ENCODE measurements around the gene SHQ1. TPM values are rescaled to one million over a fixed set of nuclear protein-coding genes. Genes with fewer than 3 reads are reported as not detected.

The SHQ1 gene
- polyA plus RNA-seq, 1 experiment = 16.6 TPM

DNA sequence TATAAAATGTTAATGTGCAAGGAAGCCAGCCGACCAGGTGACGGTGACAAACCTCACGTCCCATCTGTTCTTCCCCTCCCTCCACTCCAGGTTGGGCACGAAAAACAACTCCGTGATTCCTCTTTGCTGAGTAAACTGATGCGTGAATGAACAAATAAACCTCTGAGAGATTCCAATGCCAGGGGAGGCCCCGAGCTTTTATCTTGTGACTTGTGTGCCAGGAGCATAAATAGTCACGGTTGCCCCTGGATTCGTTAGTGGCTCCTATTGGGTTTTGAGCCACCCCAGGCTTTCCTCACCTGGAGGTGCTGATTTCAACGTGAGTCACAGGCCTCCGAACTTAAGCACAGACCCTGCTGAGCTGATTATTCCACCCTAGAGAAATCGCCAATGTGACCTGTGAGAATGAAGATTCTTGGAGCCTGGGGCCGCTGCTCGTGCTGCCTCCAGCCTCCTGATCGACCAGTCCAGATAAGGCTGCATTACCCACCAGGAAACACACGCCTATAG is 119.2 kb downstream of the SHQ1 start:
- no peaks in the 10 kb centered on the region for H3K27me3 ChIP-seq (ENCODE audit: control insufficient read depth, insufficient read depth, low read length)
- no peak for DNase-seq (ENCODE audit: low read depth, low spot score)
- CTCF ChIA-PET = no interaction called here
- peaks cover 3% of the 10 kb centered on the region; the same call in 1 of the 2 replicates for H3K9me3 ChIP-seq (ENCODE audit: control insufficient read depth, insufficient read depth, low read length)
- POLR2A ChIA-PET = no interaction called here
- H3K27ac ChIP-seq (ENCODE audit: low read depth, low read length) = no peak overlapping the region
- TF ChIP-seq, protein P1, sequence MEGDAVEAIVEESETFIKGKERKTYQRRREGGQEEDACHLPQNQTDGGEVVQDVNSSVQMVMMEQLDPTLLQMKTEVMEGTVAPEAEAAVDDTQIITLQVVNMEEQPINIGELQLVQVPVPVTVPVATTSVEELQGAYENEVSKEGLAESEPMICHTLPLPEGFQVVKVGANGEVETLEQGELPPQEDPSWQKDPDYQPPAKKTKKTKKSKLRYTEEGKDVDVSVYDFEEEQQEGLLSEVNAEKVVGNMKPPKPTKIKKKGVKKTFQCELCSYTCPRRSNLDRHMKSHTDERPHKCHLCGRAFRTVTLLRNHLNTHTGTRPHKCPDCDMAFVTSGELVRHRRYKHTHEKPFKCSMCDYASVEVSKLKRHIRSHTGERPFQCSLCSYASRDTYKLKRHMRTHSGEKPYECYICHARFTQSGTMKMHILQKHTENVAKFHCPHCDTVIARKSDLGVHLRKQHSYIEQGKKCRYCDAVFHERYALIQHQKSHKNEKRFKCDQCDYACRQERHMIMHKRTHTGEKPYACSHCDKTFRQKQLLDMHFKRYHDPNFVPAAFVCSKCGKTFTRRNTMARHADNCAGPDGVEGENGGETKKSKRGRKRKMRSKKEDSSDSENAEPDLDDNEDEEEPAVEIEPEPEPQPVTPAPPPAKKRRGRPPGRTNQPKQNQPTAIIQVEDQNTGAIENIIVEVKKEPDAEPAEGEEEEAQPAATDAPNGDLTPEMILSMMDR (IDR thresholded peaks at IDR 0.05; ENCODE audit: low read depth, low read length) = no peak
- H3K4me3 ChIP-seq (ENCODE audit: low read depth, low read length) = no peak overlapping the region

DNA sequence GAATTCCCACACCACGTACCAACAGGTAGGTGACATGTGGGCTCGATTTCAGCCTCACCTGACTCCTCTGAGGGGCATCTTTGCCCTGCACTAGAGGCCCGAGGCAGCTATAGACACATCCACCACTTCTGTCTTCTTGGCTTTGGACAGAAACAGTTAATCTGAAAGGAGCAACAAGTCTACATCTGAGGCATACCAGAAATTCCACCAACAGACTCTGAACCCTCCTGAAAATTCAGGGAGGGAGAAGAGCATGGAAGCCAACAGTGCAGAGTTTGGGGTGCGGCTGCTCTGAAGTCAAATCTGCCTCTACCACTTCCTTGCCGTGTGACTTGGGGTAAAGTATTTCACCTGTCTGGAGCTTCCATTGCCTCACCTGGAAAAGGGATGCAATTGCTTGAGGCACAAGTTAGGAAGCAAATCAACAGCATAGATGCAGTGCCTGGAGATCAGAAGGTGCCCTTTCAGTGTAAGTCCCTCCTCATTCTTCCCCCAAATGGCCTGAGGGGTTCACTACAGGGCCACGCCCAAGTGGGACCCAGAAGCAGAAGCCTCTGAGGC is 119.8 kb downstream of the SHQ1 start:
- no peaks in the 10 kb centered on the region for H3K27me3 ChIP-seq (ENCODE audit: control insufficient read depth, insufficient read depth, low read length)
- no peak for DNase-seq (ENCODE audit: low read depth, low spot score)
- no peak overlapping the region for H3K4me3 ChIP-seq (ENCODE audit: low read depth, low read length)
- CTCF ChIA-PET = no interaction called here
- TF ChIP-seq, protein P1 (IDR thresholded peaks at IDR 0.05; ENCODE audit: low read depth, low read length) = no peak
- H3K9me3 ChIP-seq (ENCODE audit: control insufficient read depth, insufficient read depth, low read length) = peaks cover 3% of the 10 kb centered on the region; the same call in 1 of the 2 replicates
- POLR2A ChIA-PET = no interaction called here
- no peak overlapping the region for H3K27ac ChIP-seq (ENCODE audit: low read depth, low read length)

DNA sequence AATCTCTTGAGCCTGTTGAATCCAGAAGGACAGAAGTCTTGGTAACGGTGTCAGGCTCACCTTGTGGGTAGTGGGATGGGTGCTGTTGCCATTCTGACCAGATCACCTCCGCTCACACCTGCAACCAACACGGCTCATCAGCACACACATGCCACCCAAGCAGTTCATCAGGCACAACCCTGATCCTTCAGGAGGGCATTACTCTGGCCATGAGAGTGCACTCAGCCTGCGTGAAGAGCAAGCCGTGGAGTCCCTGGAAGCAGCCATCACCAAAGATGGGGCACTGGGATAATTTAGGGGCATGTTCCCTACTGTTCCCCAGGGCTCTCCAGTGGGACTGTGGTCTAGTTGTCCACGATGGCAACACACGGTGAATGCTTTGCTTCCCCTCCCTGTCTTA is 120.5 kb downstream of the SHQ1 start:
- no peak for DNase-seq (ENCODE audit: low read depth, low spot score)
- CTCF ChIA-PET = no interaction called here

DNA sequence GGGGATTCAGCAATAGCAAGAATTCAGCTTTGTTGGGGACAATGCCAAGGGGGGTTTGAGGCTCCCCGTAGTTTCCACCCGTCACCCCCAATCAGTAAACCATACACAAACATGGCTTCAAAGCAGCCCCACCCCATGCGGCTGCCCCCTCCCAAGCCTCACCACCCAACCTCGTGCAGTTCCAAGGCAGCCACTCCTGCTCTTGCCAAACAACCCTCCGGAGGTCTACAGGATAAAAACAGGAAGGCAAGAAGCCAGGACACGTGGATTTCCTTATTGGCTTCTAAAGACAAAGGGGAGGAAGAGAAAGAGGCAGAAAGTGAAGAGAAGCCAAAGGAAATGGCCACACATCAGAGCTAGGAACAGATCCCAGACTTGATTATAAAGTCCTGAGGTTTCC is 121.1 kb downstream of the SHQ1 start:
- CTCF ChIA-PET = no interaction called here
- H3K9me3 ChIP-seq (ENCODE audit: control insufficient read depth, insufficient read depth, low read length) = no peaks in the 10 kb centered on the region
- DNase-seq (ENCODE audit: low read depth, low spot score) = no peak
- TF ChIP-seq, protein P1 (IDR thresholded peaks at IDR 0.05; ENCODE audit: low read depth, low read length) = no peak
- POLR2A ChIA-PET = no interaction called here
- H3K27me3 ChIP-seq (ENCODE audit: control insufficient read depth, insufficient read depth, low read length) = no peaks in the 10 kb centered on the region
- no peak overlapping the region for H3K27ac ChIP-seq (ENCODE audit: low read depth, low read length)
- no peak overlapping the region for H3K4me3 ChIP-seq (ENCODE audit: low read depth, low read length)

More for the DNA sequence above, 120.5 kb downstream of the SHQ1 start:
- H3K4me3 ChIP-seq (ENCODE audit: low read depth, low read length) = no peak overlapping the region
- no peaks in the 10 kb centered on the region; the same call in 1 of the 2 replicates for H3K9me3 ChIP-seq (ENCODE audit: control insufficient read depth, insufficient read depth, low read length)
- H3K27me3 ChIP-seq (ENCODE audit: control insufficient read depth, insufficient read depth, low read length) = no peaks in the 10 kb centered on the region
- TF ChIP-seq, protein P1 (IDR thresholded peaks at IDR 0.05; ENCODE audit: low read depth, low read length) = no peak
- POLR2A ChIA-PET = no interaction called here
- no peak overlapping the region for H3K27ac ChIP-seq (ENCODE audit: low read depth, low read length)

DNA sequence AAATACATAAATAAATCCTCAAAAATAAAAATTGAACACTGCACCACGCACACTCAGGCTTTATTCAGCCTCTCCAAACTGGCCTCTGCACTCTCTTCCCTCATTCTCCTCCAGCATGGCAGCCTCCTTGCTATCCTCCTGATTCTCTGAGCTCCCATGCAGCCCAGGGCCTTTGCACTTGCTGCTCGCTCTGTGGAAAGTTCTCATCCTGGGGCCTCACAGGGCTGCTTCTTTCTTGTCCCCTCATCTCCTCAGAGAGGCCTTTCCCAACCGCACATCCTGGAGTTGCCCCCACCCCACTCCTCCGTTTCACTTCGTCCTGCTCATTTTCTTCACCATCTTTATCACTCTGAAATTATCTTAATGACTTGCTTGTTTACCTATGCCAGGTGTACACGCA is 123.0 kb downstream of the SHQ1 start:
- TF ChIP-seq, protein P1 (IDR thresholded peaks at IDR 0.05; ENCODE audit: low read depth, low read length) = no peak
- Histone ChIP-seq H3K9me3 (ENCODE audit: control insufficient read depth, insufficient read depth, low read length) (no peaks in the 10 kb centered on the region), H3K27ac (ENCODE audit: low read depth, low read length) (no peak overlapping the region), H3K27me3 (ENCODE audit: control insufficient read depth, insufficient read depth, low read length) (peaks cover 4% of the 10 kb centered on the region), H3K4me3 (ENCODE audit: low read depth, low read length) (no peak overlapping the region)
- POLR2A ChIA-PET = no interaction called here
- DNase-seq (ENCODE audit: low read depth, low spot score) = no peak
- CTCF ChIA-PET = no interaction called here

Measured in AG04450 (cell line).